Measurements from ENCODE around the gene TMEM242. TPM values are rescaled to one million over a fixed set of nuclear protein-coding genes. Genes with fewer than 3 reads are reported as not detected.

TMEM242 gene
- total RNA-seq, 4 donors from 2014 or later: 3.9 to 7.7 (median 6.3) TPM

DNA sequence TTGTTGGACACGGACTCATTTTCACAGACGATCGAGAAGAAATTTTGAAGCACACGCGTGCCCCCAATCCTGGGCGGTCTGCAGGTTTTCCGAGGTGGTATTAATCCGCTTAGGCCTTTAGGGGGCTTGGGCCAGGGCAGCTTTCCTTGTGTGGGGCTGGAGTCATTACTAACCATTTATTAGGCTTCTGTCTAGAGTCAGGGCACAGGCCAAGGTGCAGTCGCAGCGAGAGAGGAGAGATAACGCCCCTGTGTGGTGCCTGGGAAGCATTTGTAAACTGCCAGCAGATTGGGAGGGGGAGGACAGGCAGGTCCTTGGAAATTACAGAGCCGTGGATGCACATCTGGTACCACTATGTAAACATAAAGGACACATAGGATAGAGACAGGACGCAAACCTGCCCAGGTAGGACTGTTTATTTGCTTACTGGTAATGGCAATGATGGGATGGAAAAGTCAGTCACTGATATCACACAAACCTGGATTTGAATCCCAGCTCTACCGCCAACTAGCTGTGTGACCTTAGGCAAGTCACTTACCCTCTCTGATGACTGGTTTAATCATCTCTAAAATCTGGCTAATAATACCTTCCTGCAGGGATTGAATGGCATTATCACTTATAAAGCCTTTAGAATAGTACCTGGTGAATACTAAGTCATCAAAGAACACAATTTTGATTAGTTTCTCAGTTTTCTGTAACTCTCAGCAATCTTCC, 76.4 kb downstream of the TMEM242 start:
- TF ChIP-seq, protein P1, sequence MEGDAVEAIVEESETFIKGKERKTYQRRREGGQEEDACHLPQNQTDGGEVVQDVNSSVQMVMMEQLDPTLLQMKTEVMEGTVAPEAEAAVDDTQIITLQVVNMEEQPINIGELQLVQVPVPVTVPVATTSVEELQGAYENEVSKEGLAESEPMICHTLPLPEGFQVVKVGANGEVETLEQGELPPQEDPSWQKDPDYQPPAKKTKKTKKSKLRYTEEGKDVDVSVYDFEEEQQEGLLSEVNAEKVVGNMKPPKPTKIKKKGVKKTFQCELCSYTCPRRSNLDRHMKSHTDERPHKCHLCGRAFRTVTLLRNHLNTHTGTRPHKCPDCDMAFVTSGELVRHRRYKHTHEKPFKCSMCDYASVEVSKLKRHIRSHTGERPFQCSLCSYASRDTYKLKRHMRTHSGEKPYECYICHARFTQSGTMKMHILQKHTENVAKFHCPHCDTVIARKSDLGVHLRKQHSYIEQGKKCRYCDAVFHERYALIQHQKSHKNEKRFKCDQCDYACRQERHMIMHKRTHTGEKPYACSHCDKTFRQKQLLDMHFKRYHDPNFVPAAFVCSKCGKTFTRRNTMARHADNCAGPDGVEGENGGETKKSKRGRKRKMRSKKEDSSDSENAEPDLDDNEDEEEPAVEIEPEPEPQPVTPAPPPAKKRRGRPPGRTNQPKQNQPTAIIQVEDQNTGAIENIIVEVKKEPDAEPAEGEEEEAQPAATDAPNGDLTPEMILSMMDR (IDR thresholded peaks at IDR 0.05 in 4 of 5, conservative IDR thresholded peaks at IDR 0.05 in 1 of 5): no peak
- no peak for TF ChIP-seq POLR2A (IDR thresholded peaks at IDR 0.05)
- intact Hi-C loops (cut with DNase I; ENCODE audit: low total_unique reads): loop anchor here (10.0 kb wide), 3 partner anchors 288 to 1932 kb away; partner anchors contain the start of genes DYNLT1 and TFB1M
- Histone ChIP-seq H3K27me3 (no peaks in the 10 kb centered on the region), H3K27ac (no peak overlapping the region), H3K36me3 (no peaks in the 10 kb centered on the region), H3K4me1 (peaks cover 25 to 39% of the 10 kb centered on the region in 2 donors), H3K9me3 (no peaks in the 10 kb centered on the region), H3K4me3 (no peak overlapping the region)
- ATAC-seq (no peak), DNase-seq (no peak)
- in situ Hi-C loops (cut with MboI; ENCODE audit: low sequenced_read_pairs in 4 of 4): no loop called here

DNA sequence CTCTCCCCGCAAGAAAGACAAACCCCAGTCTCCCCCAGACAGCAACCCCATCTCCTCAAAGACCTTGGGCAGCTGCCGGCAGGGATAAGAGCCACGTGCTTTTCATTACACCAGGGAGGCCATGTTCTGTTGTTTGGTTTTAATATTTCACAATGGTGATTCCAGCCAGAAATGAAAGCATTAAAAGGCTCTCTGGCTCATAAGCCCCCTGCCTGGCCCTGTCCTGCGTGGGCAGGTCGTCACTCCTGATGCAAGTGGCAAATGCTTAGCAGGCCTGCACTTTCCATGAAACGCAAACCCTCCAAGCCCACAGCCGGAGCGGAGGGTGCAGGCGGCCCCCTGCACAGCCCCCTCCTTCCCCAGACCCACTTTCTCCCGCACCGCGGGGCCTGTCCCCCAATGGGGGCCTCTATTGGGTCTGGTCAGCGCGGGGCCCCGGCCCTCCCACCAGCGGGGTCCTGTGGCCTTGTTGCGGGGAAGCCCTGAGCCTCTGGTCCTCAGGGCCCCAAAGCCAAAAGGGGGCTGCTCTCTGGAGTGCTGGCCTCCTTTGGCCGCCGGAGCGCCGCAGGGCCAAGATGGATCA, 77.2 kb downstream of the TMEM242 start:
- in situ Hi-C loops (cut with MboI; ENCODE audit: low sequenced_read_pairs in 4 of 4): no loop called here
- no peak for ATAC-seq
- no peaks in the 10 kb centered on the region for H3K36me3 ChIP-seq

DNA sequence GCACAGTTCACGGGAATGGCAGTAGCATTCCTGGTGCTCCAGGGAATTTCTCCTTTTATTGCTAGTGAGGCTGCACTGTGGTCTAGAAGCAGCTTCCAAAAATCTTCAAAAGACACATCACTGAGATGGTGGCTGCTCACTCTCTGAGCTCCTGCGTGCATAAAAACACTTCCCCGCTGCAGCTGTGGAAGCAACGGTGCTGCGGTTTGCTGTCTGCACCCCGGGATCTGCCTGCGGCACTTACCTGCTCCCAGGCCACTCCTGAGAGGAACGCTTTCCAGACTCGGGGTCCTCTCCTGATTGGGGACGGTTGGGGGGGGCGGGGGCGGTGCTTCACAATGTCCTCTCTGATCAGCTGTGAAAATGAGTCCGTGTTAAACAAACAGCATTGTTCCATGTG, 77.9 kb downstream of the TMEM242 start:
- Histone ChIP-seq H3K27me3 (no peaks in the 10 kb centered on the region), H3K4me3 (no peak overlapping the region), H3K27ac (no peak overlapping the region), H3K4me1 (peaks cover 40 to 52% of the 10 kb centered on the region in 2 donors), H3K36me3 (no peaks in the 10 kb centered on the region), H3K9me3 (no peaks in the 10 kb centered on the region)
- in situ Hi-C loops (cut with MboI; ENCODE audit: low sequenced_read_pairs in 4 of 4) (no loop called here), intact Hi-C loops (cut with DNase I; ENCODE audit: low total_unique reads) (loop anchor here (10.0 kb wide), 3 partner anchors 289 to 1931 kb away; partner anchors contain the start of genes DYNLT1 and TFB1M)
- ATAC-seq (no peak), DNase-seq (no peak)
- TF ChIP-seq, protein P1 (IDR thresholded peaks at IDR 0.05 in 4 of 5, conservative IDR thresholded peaks at IDR 0.05 in 1 of 5): no peak
- no peak for TF ChIP-seq POLR2A (IDR thresholded peaks at IDR 0.05)

More for the DNA sequence above, 77.2 kb downstream of the TMEM242 start:
- Histone ChIP-seq H3K4me1 (peaks cover 33 to 45% of the 10 kb centered on the region in 2 donors), H3K27me3 (no peaks in the 10 kb centered on the region), H3K4me3 (no peak overlapping the region), H3K27ac (no peak overlapping the region), H3K9me3 (no peaks in the 10 kb centered on the region)
- TF ChIP-seq, protein P1 (IDR thresholded peaks at IDR 0.05 in 4 of 5, conservative IDR thresholded peaks at IDR 0.05 in 1 of 5): no peak
- intact Hi-C loops (cut with DNase I; ENCODE audit: low total_unique reads): loop anchor here (10.0 kb wide), 3 partner anchors 289 to 1931 kb away; partner anchors contain the start of genes DYNLT1 and TFB1M
- no peak for DNase-seq

DNA sequence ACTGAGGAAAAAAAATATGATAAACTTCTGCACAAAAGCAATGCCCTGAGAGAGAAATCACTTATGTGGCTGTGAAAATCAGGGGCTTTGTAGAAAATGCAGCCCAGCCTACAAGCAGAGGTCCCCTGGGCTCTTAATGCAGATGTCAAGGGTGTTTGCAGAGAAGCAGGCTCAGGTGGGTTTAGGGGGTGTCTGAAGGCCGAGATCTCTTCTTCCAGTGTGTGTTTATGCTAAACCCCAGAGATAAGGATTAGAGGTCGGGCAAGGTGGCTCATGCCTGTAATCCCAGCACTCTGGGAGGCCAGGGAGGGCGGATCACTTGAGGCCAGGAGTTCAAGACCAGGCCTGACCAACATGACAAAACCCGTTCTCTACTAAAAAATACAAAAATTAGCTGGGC, 78.5 kb downstream of the TMEM242 start:
- ATAC-seq (no peak), DNase-seq (no peak)
- no peak overlapping the region for H3K4me3 ChIP-seq
- H3K27me3 ChIP-seq: no peaks in the 10 kb centered on the region
- in situ Hi-C loops (cut with MboI; ENCODE audit: low sequenced_read_pairs in 4 of 4): no loop called here
- no peaks in the 10 kb centered on the region for H3K36me3 ChIP-seq
- intact Hi-C loops (cut with DNase I; ENCODE audit: low total_unique reads): loop anchor here (5.0 to 10.0 kb wide), 4 partner anchors 57 to 1930 kb away; partner anchors contain the start of genes DYNLT1 and TFB1M
- H3K27ac ChIP-seq: peak overlapping the region; percentile 32 to 69 (median 50)
- no peaks in the 10 kb centered on the region for H3K9me3 ChIP-seq
- no peak for TF ChIP-seq POLR2A (IDR thresholded peaks at IDR 0.05)
- TF ChIP-seq, protein P1 (IDR thresholded peaks at IDR 0.05 in 4 of 5, conservative IDR thresholded peaks at IDR 0.05 in 1 of 5): no peak
- H3K4me1 ChIP-seq: peaks cover 46 to 58% of the 10 kb centered on the region in 2 donors
